Coronary artery (tissue), 2 donors: ENCODE results near the gene VAV2.

ENCODE experiments used
- DNase-seq: peaks from one replicate; pipeline ENCODE4 v3.0.0-alpha.2; 2017; ENCODE audit warnings: low spot score
- H3K27ac ChIP-seq, 2 donors: fragments of 200-600 bp; sonication (generic); one replicate each; pipeline ENCODE4 v1.5.1; 2016 to 2019
- H3K4me3 ChIP-seq: fragments of 200-600 bp; sonication (generic); 2 replicates; pipeline ENCODE4 v1.5.1; 2016; ENCODE audit warnings: mild to moderate bottlenecking, moderate library complexity
- TF ChIP-seq, protein P1 (sequence below): fragments of 200-600 bp; sonication (generic); IDR thresholded peaks from one replicate; pipeline ENCODE4 v1.5.1; 2019; ENCODE audit warnings: antibody characterized with exemption

VAV2 gene

DNA sequence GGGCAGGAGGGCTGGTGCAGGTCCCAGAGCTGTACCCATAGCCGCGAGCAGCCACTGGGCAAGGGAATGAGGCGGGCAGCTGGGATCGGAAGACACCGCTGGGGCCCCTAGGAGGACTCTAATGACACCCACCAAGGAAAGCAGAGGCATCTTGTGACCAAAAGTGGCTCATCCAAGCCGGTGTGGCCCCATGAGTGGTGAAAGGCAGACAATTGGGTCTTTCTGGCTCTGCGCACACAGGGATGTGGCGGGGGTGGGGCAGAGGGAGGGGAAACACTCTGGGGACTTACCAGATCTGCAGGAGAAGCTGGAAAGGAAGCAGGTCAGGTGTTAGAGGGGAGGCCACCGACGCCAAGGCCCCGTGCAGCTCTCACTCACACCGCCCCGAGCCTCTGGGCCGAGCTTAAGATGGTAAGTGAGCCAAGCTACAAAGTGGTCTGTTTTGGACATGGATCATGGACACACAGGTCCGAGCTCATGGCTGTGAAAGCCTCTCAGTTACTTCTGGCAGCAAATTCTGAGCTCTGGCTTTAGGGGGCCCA lies 211.6 kb downstream of the VAV2 start:
- DNase-seq: no peak
- Histone ChIP-seq H3K4me3 (no peak overlapping the region), H3K27ac (no peak overlapping the region)
- TF ChIP-seq, protein P1, sequence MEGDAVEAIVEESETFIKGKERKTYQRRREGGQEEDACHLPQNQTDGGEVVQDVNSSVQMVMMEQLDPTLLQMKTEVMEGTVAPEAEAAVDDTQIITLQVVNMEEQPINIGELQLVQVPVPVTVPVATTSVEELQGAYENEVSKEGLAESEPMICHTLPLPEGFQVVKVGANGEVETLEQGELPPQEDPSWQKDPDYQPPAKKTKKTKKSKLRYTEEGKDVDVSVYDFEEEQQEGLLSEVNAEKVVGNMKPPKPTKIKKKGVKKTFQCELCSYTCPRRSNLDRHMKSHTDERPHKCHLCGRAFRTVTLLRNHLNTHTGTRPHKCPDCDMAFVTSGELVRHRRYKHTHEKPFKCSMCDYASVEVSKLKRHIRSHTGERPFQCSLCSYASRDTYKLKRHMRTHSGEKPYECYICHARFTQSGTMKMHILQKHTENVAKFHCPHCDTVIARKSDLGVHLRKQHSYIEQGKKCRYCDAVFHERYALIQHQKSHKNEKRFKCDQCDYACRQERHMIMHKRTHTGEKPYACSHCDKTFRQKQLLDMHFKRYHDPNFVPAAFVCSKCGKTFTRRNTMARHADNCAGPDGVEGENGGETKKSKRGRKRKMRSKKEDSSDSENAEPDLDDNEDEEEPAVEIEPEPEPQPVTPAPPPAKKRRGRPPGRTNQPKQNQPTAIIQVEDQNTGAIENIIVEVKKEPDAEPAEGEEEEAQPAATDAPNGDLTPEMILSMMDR: no peak

DNA sequence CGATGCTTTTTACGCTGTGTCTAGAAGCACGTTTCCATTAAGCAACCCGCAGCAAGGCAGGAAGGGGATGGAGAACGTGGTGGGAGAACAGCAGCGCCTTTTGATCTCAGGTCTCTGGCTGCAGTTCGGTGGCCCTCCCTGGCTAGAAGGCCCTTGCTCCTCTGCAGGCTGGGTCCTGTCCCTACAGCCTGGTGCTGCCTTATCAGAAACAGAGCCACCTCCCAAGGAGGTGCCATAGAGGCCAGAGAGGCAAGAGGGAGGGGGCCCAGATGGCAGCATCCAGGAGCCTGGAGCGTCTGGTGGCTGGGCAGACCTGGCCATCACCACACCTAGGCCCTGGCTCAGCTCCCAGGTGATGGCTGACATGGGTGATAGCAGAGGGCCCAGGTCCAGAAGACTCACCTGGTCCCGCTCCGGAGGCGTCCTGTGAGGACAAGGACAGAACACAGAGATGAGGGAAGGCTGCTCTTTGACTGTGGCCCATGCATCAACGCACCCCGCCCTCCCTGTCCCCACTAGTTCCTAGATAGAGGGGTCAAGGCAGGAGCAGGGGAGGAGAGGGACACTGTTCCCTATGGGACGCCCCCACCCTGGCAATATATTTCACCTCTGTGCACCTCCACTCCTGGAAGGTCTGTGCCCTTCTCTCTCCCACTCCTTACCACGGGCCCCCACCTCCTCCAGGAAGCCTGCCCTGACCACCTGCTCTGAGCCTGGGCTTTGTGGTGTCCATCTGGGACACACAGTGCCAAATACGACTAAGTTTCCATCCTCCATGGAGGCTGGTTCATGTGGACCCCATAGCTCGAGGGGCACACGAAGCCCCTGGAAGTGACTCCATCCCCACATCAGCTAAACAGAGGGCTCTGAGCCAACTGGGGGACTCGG lies 212.4 kb downstream of the VAV2 start:
- TF ChIP-seq, protein P1: no peak
- no peak for DNase-seq
- H3K27ac ChIP-seq: no peak overlapping the region

DNA sequence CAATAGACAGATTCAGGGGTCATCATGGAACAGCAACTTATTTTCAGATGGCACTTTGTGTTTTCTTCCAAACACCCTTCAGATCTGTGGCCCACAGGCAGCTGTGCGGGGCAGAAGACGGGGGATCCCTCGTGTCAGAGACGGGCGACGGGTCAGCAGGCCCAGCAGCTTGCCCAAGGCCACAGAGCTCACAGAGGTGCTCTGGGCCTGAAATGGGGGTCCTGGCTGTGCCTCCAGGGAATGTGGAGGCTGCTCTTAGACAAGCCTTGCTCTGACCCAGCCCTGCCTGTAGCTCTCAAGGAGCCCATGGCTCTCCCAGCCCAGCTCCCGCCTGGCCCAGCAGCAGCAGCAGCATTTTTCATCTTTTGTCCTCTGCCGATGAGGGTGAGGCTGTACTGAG lies 213.0 kb downstream of the VAV2 start:
- H3K27ac ChIP-seq: no peak overlapping the region

More for the DNA sequence above, 212.4 kb downstream of the VAV2 start:
- no peak overlapping the region for H3K4me3 ChIP-seq

DNA sequence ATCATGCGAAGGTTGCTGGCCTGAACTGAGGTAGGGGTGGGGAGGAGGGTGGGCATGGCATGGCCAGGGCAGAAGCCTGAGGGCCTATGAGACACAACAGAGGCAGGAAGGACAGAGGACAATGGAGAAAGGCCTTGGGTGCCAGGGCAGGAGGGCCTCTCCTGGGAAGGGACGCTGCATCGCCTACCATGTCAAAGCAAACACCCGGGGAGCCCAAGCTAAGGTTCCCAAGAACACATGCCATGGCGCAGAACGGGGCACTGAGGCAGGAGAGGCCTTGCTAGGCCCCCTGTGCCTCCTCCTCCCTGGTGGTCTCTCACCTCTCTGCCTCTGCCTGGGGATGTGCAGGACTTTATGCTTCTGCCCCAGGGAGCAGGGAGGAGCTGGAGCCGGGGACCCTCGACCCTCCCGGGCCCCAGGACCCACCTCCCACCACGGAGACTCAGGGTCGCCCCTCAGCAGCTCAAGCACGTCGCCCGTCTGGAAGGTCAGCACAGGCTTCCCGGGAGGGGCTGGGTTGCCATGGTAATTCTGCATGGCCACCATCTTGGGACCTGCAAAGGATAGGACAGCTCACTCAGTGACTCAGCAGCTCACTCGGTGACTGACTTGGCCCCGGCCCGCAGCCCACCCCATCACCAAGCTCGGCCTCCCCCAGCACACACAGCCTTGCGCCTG lies 213.6 kb downstream of the VAV2 start:
- no peak overlapping the region for H3K4me3 ChIP-seq
- TF ChIP-seq, protein P1: no peak
- DNase-seq: no peak
- no peak overlapping the region for H3K27ac ChIP-seq

More for the DNA sequence above, 213.0 kb downstream of the VAV2 start:
- TF ChIP-seq, protein P1: no peak
- no peak overlapping the region for H3K4me3 ChIP-seq
- no peak for DNase-seq

DNA sequence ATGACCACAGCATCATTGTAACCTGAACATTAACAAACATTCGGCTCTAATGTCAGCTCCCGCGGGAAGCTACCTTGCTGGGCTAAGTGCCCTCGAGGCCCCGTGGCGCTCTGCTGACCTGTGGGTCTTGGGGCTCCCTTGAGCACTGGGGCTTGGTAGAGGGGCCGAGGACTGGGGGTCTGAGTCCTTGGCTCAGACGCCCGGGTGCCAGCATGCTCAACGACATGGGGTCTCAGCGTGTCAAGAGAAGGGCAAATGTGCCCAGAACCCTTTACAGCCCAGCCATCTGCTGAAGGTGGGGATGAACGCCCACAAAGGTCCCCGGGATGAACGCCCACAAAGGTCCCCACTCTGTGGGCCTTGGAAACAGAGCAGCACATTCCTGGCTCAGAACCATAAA lies 214.3 kb downstream of the VAV2 start:
- Histone ChIP-seq H3K4me3 (no peak overlapping the region), H3K27ac (no peak overlapping the region)
- TF ChIP-seq, protein P1: no peak
- no peak for DNase-seq

DNA sequence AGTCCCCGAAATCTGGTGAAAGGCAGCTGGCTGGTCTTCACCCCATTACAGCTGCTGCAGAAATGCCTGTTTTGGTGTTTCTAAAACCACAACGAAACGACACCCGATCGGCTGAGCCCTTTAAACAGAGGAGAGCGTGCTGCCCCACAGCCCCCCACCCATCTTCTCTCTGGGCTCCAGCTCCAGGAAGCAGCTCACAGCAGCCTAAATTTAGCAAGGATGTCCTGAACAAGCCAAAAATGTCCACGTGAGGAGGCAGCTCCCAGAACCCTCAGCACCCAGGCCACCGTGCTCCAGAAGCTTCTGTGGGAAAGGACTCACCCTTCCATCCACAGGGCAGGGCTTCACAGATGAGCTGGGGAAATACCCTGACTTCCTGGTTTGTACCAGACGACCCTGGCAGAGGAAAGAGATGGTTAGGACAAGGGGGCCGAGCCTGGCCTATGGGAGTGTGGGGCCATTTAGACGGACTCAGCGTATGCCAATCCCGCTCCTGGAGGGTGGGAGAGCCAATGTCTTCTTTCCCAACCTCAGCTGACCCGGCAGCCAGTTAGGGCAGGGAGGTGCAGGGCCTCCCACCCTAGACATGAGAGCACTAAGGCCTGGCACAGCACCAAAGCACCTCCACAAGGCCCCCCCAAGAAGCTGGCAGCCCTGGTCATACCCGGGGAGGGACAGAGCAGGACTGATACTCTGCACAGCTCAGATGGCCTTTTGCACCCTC lies 214.9 kb downstream of the VAV2 start:
- TF ChIP-seq, protein P1: no peak
- Histone ChIP-seq H3K4me3 (no peak overlapping the region), H3K27ac (no peak overlapping the region)
- no peak for DNase-seq
